Kidney epithelial cell (primary cell): ENCODE measurements around the gene CTNNA3. TPM values are rescaled to one million over a fixed set of nuclear protein-coding genes. Genes with fewer than 3 reads are reported as not detected.

Experiments
- DNase-seq: peaks from one replicate; pipeline ENCODE4 v3.0.0-alpha.2; 2010; ENCODE audit warnings: low read depth
- H3K27me3 ChIP-seq: 2 replicates; pipeline ENCODE4 v1.6.0; 2011; ENCODE audit warnings: low read length; ENCODE audit not compliant: control insufficient read depth, insufficient read depth
- H3K36me3 ChIP-seq: 2 replicates; pipeline ENCODE4 v1.5.1; 2011; ENCODE audit warnings: low read length; ENCODE audit not compliant: control insufficient read depth, insufficient read depth
- H3K4me3 ChIP-seq: 2 replicates; pipeline ENCODE4 v1.5.1; 2011; ENCODE audit warnings: low read depth, mild to moderate bottlenecking, control low read depth, low read length
- total RNA-seq: library from RNA; depleted of rRNA; stranded (reverse); fragments of >200 nt; gene quantifications from 2 replicates; pipeline ENCODE4 v1.2.3, GENCODE V29; 2015
- TF ChIP-seq, protein P1 (sequence below): IDR thresholded peaks from 2 replicates; pipeline ENCODE4 v1.5.1; 2011; ENCODE audit warnings: mild to moderate bottlenecking, moderate library complexity, low read length, control low read depth, inconsistent platforms; ENCODE audit not compliant: insufficient read depth, poor library complexity, severe bottlenecking

The CTNNA3 gene
- total RNA-seq, 1 donor from 2014 or later: 0.79 TPM

DNA sequence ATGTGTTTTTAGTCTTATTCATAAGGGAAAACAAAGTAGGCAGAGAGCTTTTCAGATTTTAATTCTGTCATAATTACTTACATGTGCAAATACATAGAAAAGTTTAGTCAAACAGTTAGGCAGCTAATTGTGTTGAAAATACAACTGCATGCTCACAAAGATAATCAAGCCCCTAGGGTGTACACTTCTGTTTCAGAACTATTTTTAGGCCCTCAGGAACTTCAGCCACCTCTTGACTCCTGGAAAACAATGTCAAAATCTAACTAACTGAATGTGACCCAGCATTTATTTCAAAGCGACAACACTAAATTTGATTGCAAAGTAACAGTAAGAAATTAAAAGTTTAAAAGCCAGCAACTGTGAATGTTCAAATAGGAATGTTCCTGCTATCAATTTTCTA is 1369.1 kb downstream of the CTNNA3 start:
- no peak overlapping the region for H3K4me3 ChIP-seq
- TF ChIP-seq, protein P1, sequence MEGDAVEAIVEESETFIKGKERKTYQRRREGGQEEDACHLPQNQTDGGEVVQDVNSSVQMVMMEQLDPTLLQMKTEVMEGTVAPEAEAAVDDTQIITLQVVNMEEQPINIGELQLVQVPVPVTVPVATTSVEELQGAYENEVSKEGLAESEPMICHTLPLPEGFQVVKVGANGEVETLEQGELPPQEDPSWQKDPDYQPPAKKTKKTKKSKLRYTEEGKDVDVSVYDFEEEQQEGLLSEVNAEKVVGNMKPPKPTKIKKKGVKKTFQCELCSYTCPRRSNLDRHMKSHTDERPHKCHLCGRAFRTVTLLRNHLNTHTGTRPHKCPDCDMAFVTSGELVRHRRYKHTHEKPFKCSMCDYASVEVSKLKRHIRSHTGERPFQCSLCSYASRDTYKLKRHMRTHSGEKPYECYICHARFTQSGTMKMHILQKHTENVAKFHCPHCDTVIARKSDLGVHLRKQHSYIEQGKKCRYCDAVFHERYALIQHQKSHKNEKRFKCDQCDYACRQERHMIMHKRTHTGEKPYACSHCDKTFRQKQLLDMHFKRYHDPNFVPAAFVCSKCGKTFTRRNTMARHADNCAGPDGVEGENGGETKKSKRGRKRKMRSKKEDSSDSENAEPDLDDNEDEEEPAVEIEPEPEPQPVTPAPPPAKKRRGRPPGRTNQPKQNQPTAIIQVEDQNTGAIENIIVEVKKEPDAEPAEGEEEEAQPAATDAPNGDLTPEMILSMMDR: no peak
- H3K36me3 ChIP-seq: no peaks in the 10 kb centered on the region
- DNase-seq: no peak
- no peaks in the 10 kb centered on the region for H3K27me3 ChIP-seq

- no peaks in the 10 kb centered on the region for H3K27me3 ChIP-seq
- DNase-seq: no peak
- TF ChIP-seq, protein P1: no peak
- no peaks in the 10 kb centered on the region for H3K36me3 ChIP-seq
- H3K4me3 ChIP-seq: no peak overlapping the region
These were observed 1373.2 kb downstream of the CTNNA3 start for GRCh38 chr10:66322777-66323176.

- H3K4me3 ChIP-seq: no peak overlapping the region
- H3K27me3 ChIP-seq: no peaks in the 10 kb centered on the region
- no peak for DNase-seq
- TF ChIP-seq, protein P1: no peak
- no peaks in the 10 kb centered on the region for H3K36me3 ChIP-seq
These were observed 1374.0 kb downstream of the CTNNA3 start for GRCh38 chr10:66321723-66322665.

DNA sequence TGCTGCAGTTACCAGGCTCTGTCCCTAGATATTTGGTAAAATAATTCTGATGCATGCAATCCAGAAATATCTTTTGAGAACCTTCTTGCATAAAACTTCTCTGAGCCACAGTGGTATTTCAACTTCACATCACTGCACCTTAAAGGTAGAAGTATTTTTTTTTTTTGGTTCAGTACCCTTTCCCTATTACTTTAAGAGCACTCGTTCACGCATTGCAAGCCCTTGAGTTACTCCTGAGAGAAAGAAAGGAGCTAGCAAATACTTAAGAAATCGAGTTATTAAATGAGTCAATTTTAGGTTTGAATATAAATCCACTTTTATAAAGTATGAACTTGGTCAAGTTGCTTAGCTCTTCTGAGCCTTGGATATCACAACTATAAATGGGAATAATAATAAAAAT is 1377.2 kb downstream of the CTNNA3 start:
- H3K36me3 ChIP-seq: no peaks in the 10 kb centered on the region
- no peak for DNase-seq
- H3K4me3 ChIP-seq: no peak overlapping the region
- TF ChIP-seq, protein P1: no peak
- no peaks in the 10 kb centered on the region for H3K27me3 ChIP-seq

- no peak for DNase-seq
- Histone ChIP-seq H3K27me3 (no peaks in the 10 kb centered on the region), H3K4me3 (no peak overlapping the region), H3K36me3 (no peaks in the 10 kb centered on the region)
- TF ChIP-seq, protein P1: no peak
These were observed 1388.2 kb downstream of the CTNNA3 start for GRCh38 chr10:66307826-66308225.
